HFFc6 (cell line): ENCODE measurements around the gene COL17A1. TPM values are rescaled to one million over a fixed set of nuclear protein-coding genes. Genes with fewer than 3 reads are reported as not detected.

Source experiments
- DNase-seq: peaks from one replicate; pipeline ENCODE4 v3.0.0-alpha.2; 2018
- H3K27ac Mint-ChIP-seq: 2 replicates; pipeline ENCODE4 v1.8.0; 2020; ENCODE audit warnings: mild to moderate bottlenecking, mixed read lengths
- H3K27me3 Mint-ChIP-seq: 2 replicates; pipeline ENCODE4 v1.8.0; 2021; ENCODE audit warnings: mild to moderate bottlenecking, moderate library complexity, mixed read lengths; ENCODE audit not compliant: insufficient read depth
- H3K36me3 Mint-ChIP-seq: 2 replicates; pipeline ENCODE4 v1.8.0; 2021; ENCODE audit warnings: low read depth, mixed read lengths
- H3K4me1 Mint-ChIP-seq: 2 replicates; pipeline ENCODE4 v1.8.0; 2020; ENCODE audit warnings: low read depth, mixed read lengths
- H3K4me3 Mint-ChIP-seq: 2 replicates; pipeline ENCODE4 v1.8.0; 2020; ENCODE audit warnings: mild to moderate bottlenecking, moderate library complexity, mixed read lengths
- H3K9me3 Mint-ChIP-seq: 2 replicates; pipeline ENCODE4 v1.8.0; 2020; ENCODE audit warnings: mild to moderate bottlenecking, mixed read lengths
- CTCF ChIP-seq: fragments of 200-600 bp; sonication (generic); IDR thresholded peaks from 2 replicates; pipeline ENCODE4 v1.5.0; 2021; ENCODE audit warnings: antibody characterized with exemption, mild to moderate bottlenecking
- total RNA-seq, 6 experiments: library from RNA; stranded (reverse); fragmentation: NEBNext Ultra II Directional; extraction: Animal tissue kit (Norgen Biotek cat#: 25700); gene quantifications; 2 replicates in 1 of 6; 3 replicates in 5 of 6; pipeline ENCODE4 v1.2.3, GENCODE V29; 2021

COL17A1 gene
- total RNA-seq, 6 experiments from 2014 or later = 0.23 to 1.5 (median 0.66) TPM

GRCh38 chr10:104045151-104046089 lies 40.3 kb downstream of the COL17A1 start:
- Mint-ChIP-seq H3K27ac (no peak overlapping the region), H3K27me3 (peaks cover 3% of the 10 kb centered on the region), H3K36me3 (no peaks in the 10 kb centered on the region), H3K4me1 (peaks cover 22% of the 10 kb centered on the region), H3K9me3 (no peaks in the 10 kb centered on the region), H3K4me3 (no peak overlapping the region)
- DNase-seq = peak; percentile 75
- TF ChIP-seq CTCF = peak; percentile 84

DNA sequence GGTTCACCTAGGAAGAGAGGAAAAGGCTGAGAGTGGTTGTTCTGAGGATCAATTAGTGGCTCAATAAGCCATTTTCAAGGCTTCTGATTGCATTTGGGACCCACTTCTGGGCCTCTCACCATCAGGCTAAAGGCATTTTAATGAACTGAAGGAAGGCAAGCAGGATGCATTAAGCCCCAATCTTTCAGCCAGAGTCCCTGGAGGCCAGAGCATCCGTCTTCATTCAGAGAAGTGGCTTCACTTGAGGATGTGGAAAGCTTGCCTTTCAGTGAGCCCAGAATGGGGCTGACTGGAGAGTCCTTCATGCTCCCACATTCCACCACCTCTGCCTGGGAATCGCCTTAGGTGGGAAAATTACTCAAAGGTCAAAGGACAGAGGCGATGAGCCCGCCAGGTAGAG lies 41.8 kb downstream of the COL17A1 start:
- DNase-seq = no peak
- Mint-ChIP-seq H3K27me3 (peaks cover 3% of the 10 kb centered on the region), H3K36me3 (no peaks in the 10 kb centered on the region), H3K27ac (no peak overlapping the region), H3K9me3 (no peaks in the 10 kb centered on the region), H3K4me3 (no peak overlapping the region), H3K4me1 (peaks cover 7% of the 10 kb centered on the region; the same call in 1 of the 2 replicates)
- TF ChIP-seq CTCF = no peak

GRCh38 chr10:104043185-104043830 lies 42.4 kb downstream of the COL17A1 start:
- DNase-seq = no peak
- Mint-ChIP-seq H3K27ac (no peak overlapping the region), H3K4me1 (0 out of 2 replicates have a peak, but pooled peaks cover 6% of the 10 kb centered on the region), H3K27me3 (peaks cover 3% of the 10 kb centered on the region), H3K9me3 (no peaks in the 10 kb centered on the region), H3K36me3 (no peaks in the 10 kb centered on the region), H3K4me3 (no peak overlapping the region)
- no peak for TF ChIP-seq CTCF

- DNase-seq = no peak
- peaks cover 3% of the 10 kb centered on the region for H3K27me3 Mint-ChIP-seq
- H3K36me3 Mint-ChIP-seq = no peaks in the 10 kb centered on the region
- H3K27ac Mint-ChIP-seq = no peak overlapping the region
- no peak overlapping the region for H3K4me3 Mint-ChIP-seq
- 0 out of 2 replicates have a peak, but pooled peaks cover 6% of the 10 kb centered on the region for H3K4me1 Mint-ChIP-seq
- no peak for TF ChIP-seq CTCF
- H3K9me3 Mint-ChIP-seq = no peaks in the 10 kb centered on the region
These were observed 43.7 kb downstream of the COL17A1 start for GRCh38 chr10:104041891-104042535.
